HCEC 1CT (cell line): ENCODE data around the gene HMGB1.
A peak's percentile ranks its signal among the peaks of the same experiment; 100 is the strongest.

Source experiments
- DNase-seq: peaks from one replicate; pipeline ENCODE4 v3.0.0-alpha.2; 2017

The HMGB1 gene

GRCh38 chr13:30465593-30466357, at the start of gene HMGB1:
HMGB1 (minus strand) TSS chr13:30465936; CDS start chr13:30463680, 2,256 bp downstream.
- peak; percentile 100 for DNase-seq

- no peak for DNase-seq
These were observed 45.2 kb upstream of the HMGB1 start for GRCh38 chr13:30510811-30511371.

- no peak for DNase-seq
These were observed 44.4 kb upstream of the HMGB1 start for GRCh38 chr13:30510091-30510490.

GRCh38 chr13:30509254-30510050, 43.7 kb upstream of the HMGB1 start:
- no peak for DNase-seq

- no peak for DNase-seq
These were observed 38.3 kb upstream of the HMGB1 start for GRCh38 chr13:30504081-30504480.

GRCh38 chr13:30502237-30502636, 36.5 kb upstream of the HMGB1 start:
- DNase-seq, result no peak

GRCh38 chr13:30499338-30499737, 33.6 kb upstream of the HMGB1 start:
- no peak for DNase-seq

- DNase-seq, result no peak
These were observed 30.4 kb upstream of the HMGB1 start for GRCh38 chr13:30496147-30496546.

- no peak for DNase-seq
These were observed 30.0 kb upstream of the HMGB1 start for GRCh38 chr13:30495746-30496145.

- no peak for DNase-seq
These were observed 28.1 kb upstream of the HMGB1 start for GRCh38 chr13:30493658-30494381.

GRCh38 chr13:30487075-30487470, 21.3 kb upstream of the HMGB1 start:
- DNase-seq, result no peak

GRCh38 chr13:30486230-30487074, 20.7 kb upstream of the HMGB1 start:
- no peak for DNase-seq

- DNase-seq, result no peak
These were observed 15.6 kb upstream of the HMGB1 start for GRCh38 chr13:30481241-30481760.

- no peak for DNase-seq
These were observed 14.7 kb upstream of the HMGB1 start for GRCh38 chr13:30480292-30480950.

GRCh38 chr13:30479883-30480219, 14.1 kb upstream of the HMGB1 start:
- DNase-seq, result no peak

GRCh38 chr13:30479154-30479882, 13.6 kb upstream of the HMGB1 start:
- no peak for DNase-seq

GRCh38 chr13:30477346-30478195, 11.8 kb upstream of the HMGB1 start:
- no peak for DNase-seq

- no peak for DNase-seq
These were observed 7.9 kb upstream of the HMGB1 start for GRCh38 chr13:30473675-30474074.

GRCh38 chr13:30466841-30467252, 1.1 kb upstream of the HMGB1 start:
- DNase-seq, result peak; percentile 5

- peak; percentile 57 for DNase-seq
These were observed 600 bp upstream of the HMGB1 start for GRCh38 chr13:30466358-30466714.
